H1 (cell line): ENCODE results near the gene ANKRD53. TPM values are rescaled to one million over a fixed set of nuclear protein-coding genes. Genes with fewer than 3 reads are reported as not detected.

Experiments
- CTCF ChIA-PET: fragments of 300-600 bp; sonication (Branson Sonifier 250); formaldehyde crosslinking; loops from one replicate; lab custom pipeline; 2021; ENCODE audit not compliant: partially characterized antibody; lab: Charles Lee
- POLR2A ChIA-PET: fragments of 300-600 bp; sonication (Branson Sonifier 250); formaldehyde crosslinking; loops from one replicate; lab custom pipeline; 2021; ENCODE audit warnings: inconsistent platforms; ENCODE audit not compliant: partially characterized antibody; lab: Charles Lee
- DNase-seq, 2 experiments: peaks; one replicate each; pipeline versions ENCODE4 v3.0.0 to v3.0.0-alpha.2; 2010 to 2022; ENCODE audit warnings: low spot score in 2 of 2, low read depth in 1 of 2, mixed read lengths in 1 of 2
- FAIRE-seq: peaks from 2 replicates; lab custom pipeline; 2011; peaks lifted over from hg19 to GRCh38; lab: Jason Lieb, UNC
- H2AFZ ChIP-seq: 2 replicates; pipeline ENCODE4 v1.8.1; 2012; ENCODE audit warnings: low read length, inconsistent platforms
- H2AK5ac ChIP-seq: 2 replicates; pipeline ENCODE4 v1.6.1; 2013; ENCODE audit warnings: low read depth, low read length
- H2BK120ac ChIP-seq: replicated peaks from 2 replicates; pipeline ENCODE3; 2013; ENCODE audit warnings: low read depth, low read length, inconsistent platforms
- H2BK12ac ChIP-seq: 2 replicates; pipeline ENCODE4 v1.6.1; 2013; ENCODE audit warnings: low read depth, low read length
- H2BK15ac ChIP-seq: 2 replicates; pipeline ENCODE4 v1.6.1; 2013; ENCODE audit warnings: low read length
- H2BK20ac ChIP-seq: 2 replicates; pipeline ENCODE4 v1.6.1; 2013; ENCODE audit warnings: low read length
- H2BK5ac ChIP-seq: 2 replicates; pipeline ENCODE4 v1.6.1; 2013; ENCODE audit warnings: low read depth, low read length
- H3K14ac ChIP-seq: 2 replicates; pipeline ENCODE4 v1.6.1; 2013; ENCODE audit warnings: inconsistent platforms; ENCODE audit not compliant: insufficient read length
- H3K18ac ChIP-seq: 2 replicates; pipeline ENCODE4 v1.6.1; 2013; ENCODE audit warnings: low read length; ENCODE audit errors: extremely low read depth
- H3K23ac ChIP-seq: 2 replicates; pipeline ENCODE4 v1.6.1; 2013; ENCODE audit warnings: inconsistent platforms; ENCODE audit not compliant: insufficient read length
- H3K23me2 ChIP-seq: 2 replicates; pipeline ENCODE4 v1.6.1; 2013; ENCODE audit warnings: low read depth, low read length
- H3K27ac ChIP-seq: 2 replicates; pipeline ENCODE4 v1.6.1; 2011; ENCODE audit warnings: low read depth, low read length, inconsistent platforms
- H3K27me3 ChIP-seq, 4 experiments: replicated peaks in 1 of 4; 1 replicate in 1 of 4; 2 replicates in 3 of 4; pipeline versions ENCODE4 v1.6.1 to v1.8.1; 2011 to 2013; ENCODE audit warnings: low read length in 3 of 4, mild to moderate bottlenecking in 3 of 4, inconsistent platforms in 2 of 4, mixed read lengths in 2 of 4, moderate library complexity in 1 of 4; ENCODE audit not compliant: control insufficient read depth in 3 of 4, insufficient read depth in 3 of 4; ENCODE audit errors: extremely low read depth in 1 of 4
- H3K36me3 ChIP-seq, 4 experiments: 2 replicates each; pipeline versions ENCODE4 v1.6.1 to v1.8.1; 2011 to 2013; ENCODE audit warnings: mild to moderate bottlenecking in 4 of 4, low read length in 3 of 4, moderate library complexity in 2 of 4, control low read depth in 1 of 4, inconsistent platforms in 1 of 4; ENCODE audit not compliant: insufficient read depth in 4 of 4, control insufficient read depth in 2 of 4
- H3K4ac ChIP-seq: replicated peaks from 2 replicates; pipeline ENCODE3; 2013; ENCODE audit warnings: low read length, low read depth, mixed read lengths, inconsistent platforms; ENCODE audit not compliant: insufficient read length
- H3K4me1 ChIP-seq, 4 experiments: replicated peaks in 1 of 4; 1 replicate in 1 of 4; 2 replicates in 3 of 4; pipeline versions ENCODE4 v1.6.1 to v1.8.1; 2011 to 2013; ENCODE audit warnings: low read length in 3 of 4, inconsistent platforms in 2 of 4, mixed read lengths in 1 of 4; ENCODE audit not compliant: insufficient read depth in 4 of 4, control insufficient read depth in 3 of 4
- H3K4me2 ChIP-seq, 2 experiments: 2 replicates each; pipeline versions ENCODE4 v1.6.1 to v1.8.1; 2011 to 2013; ENCODE audit warnings: low read depth in 2 of 2, low read length in 2 of 2, control low read depth in 1 of 2, inconsistent platforms in 1 of 2, mild to moderate bottlenecking in 1 of 2; ENCODE audit not compliant: insufficient read depth in 1 of 2
- H3K4me3 ChIP-seq, 4 experiments: fragments of 200-600, 300-600 bp in 1 of 4; sonication (generic), shearing (Covaris generic), sonication (Bioruptor Twin) in 1 of 4; 2 replicates each; pipeline versions ENCODE4 v1.5.1 to v1.8.1; 2011 to 2016; ENCODE audit warnings: low read length in 4 of 4, low read depth in 3 of 4, control low read depth in 2 of 4, inconsistent platforms in 2 of 4, mild to moderate bottlenecking in 2 of 4, mixed read lengths in 1 of 4, moderate library complexity in 1 of 4; ENCODE audit not compliant: insufficient read depth in 2 of 4; ENCODE audit errors: extremely low read depth in 1 of 4
- H3K56ac ChIP-seq: replicated peaks from 2 replicates; pipeline ENCODE3; 2013; ENCODE audit warnings: low read depth, mild to moderate bottlenecking, mixed read lengths, low read length, inconsistent platforms; ENCODE audit not compliant: insufficient read length
- H3K79me1 ChIP-seq: 2 replicates; pipeline ENCODE4 v1.6.1; 2013; ENCODE audit warnings: low read depth, low read length, control low read depth
- H3K79me2 ChIP-seq, 2 experiments: 2 replicates each; pipeline versions ENCODE4 v1.6.1 to v1.8.1; 2012 to 2013; ENCODE audit warnings: low read length in 2 of 2, mild to moderate bottlenecking in 2 of 2, inconsistent platforms in 1 of 2; ENCODE audit not compliant: insufficient read depth in 2 of 2, control insufficient read depth in 1 of 2
- H3K9ac ChIP-seq, 4 experiments: replicated peaks in 1 of 4; 1 replicate in 1 of 4; 2 replicates in 3 of 4; pipeline versions ENCODE4 v1.6.1 to v1.8.1; 2011 to 2013; ENCODE audit warnings: low read depth in 3 of 4, low read length in 3 of 4, control low read depth in 2 of 4, mild to moderate bottlenecking in 2 of 4, moderate library complexity in 2 of 4, inconsistent platforms in 1 of 4; ENCODE audit errors: extremely low read depth in 1 of 4
- H3K9me3 ChIP-seq, 2 experiments: 2 replicates each; pipeline versions ENCODE4 v1.6.1 to v1.8.1; 2012 to 2013; ENCODE audit warnings: mild to moderate bottlenecking in 2 of 2, moderate library complexity in 2 of 2, control low read depth in 1 of 2, inconsistent platforms in 1 of 2, low read depth in 1 of 2, low read length in 1 of 2, mixed read lengths in 1 of 2; ENCODE audit not compliant: insufficient read depth in 2 of 2
- H4K20me1 ChIP-seq, 2 experiments: replicated peaks in 1 of 2; 2 replicates each; pipeline versions ENCODE3 to v1.8.1; 2011 to 2013; ENCODE audit warnings: inconsistent platforms in 2 of 2, low read length in 2 of 2, mild to moderate bottlenecking in 1 of 2; ENCODE audit not compliant: insufficient read depth in 2 of 2, control insufficient read depth in 1 of 2
- H4K5ac ChIP-seq: 2 replicates; pipeline ENCODE4 v1.6.1; 2013; ENCODE audit warnings: low read length, low read depth, mixed read lengths, inconsistent platforms; ENCODE audit not compliant: insufficient read length
- H4K8ac ChIP-seq: 2 replicates; pipeline ENCODE4 v1.8.0; 2013; ENCODE audit warnings: mild to moderate bottlenecking, moderate library complexity, low read length, inconsistent platforms; ENCODE audit not compliant: insufficient read depth; ENCODE audit errors: extremely low read depth
- H4K91ac ChIP-seq: replicated peaks from 2 replicates; pipeline ENCODE3; 2013; ENCODE audit warnings: low read length, mixed read lengths, inconsistent platforms; ENCODE audit not compliant: insufficient read length
- CTCF ChIP-seq, 3 experiments: IDR thresholded peaks; 1 replicate in 2 of 3; 2 replicates in 1 of 3; pipeline versions ENCODE4 v1.5.1 to v1.6.1; 2011; ENCODE audit warnings: low read length in 3 of 3, mild to moderate bottlenecking in 3 of 3, inconsistent platforms in 2 of 3, low read depth in 1 of 3, moderate library complexity in 1 of 3; ENCODE audit not compliant: insufficient read depth in 1 of 3; ENCODE audit errors: control extremely low read depth in 1 of 3
- KDM5A ChIP-seq: fragments of 200-600 bp; IDR thresholded peaks from 2 replicates; pipeline ENCODE4 v1.7.1; 2012; ENCODE audit warnings: mild to moderate bottlenecking, low read length, inconsistent platforms, mixed read lengths
- RAD21 ChIP-seq, 2 experiments: IDR thresholded peaks in 1 of 2; conservative IDR thresholded peaks in 1 of 2; 2 replicates each; pipeline ENCODE4 v1.6.1; 2011; ENCODE audit warnings: low read depth in 2 of 2, low read length in 2 of 2, improper control_type of control experiment in 1 of 2, inconsistent platforms in 1 of 2, mild to moderate bottlenecking in 1 of 2, moderate library complexity in 1 of 2
- YY1 ChIP-seq: IDR thresholded peaks from 2 replicates; pipeline ENCODE4 v1.6.1; 2011; ENCODE audit warnings: low read depth, mild to moderate bottlenecking, low read length
- WGBS, 2 experiments: shearing (Covaris generic) in 1 of 2; methylation state at CpG; one replicate each; pipeline versions ENCODE4 v1.1.6 to v1.1.7; 2013 to 2015; ENCODE audit warnings: low lambda C conversion rate in 2 of 2, mixed read lengths in 2 of 2, inconsistent platforms in 1 of 2, low coverage in 1 of 2, missing lambda C conversion rate in 1 of 2; ENCODE audit not compliant: insufficient replicate concordance in 2 of 2, insufficient coverage in 1 of 2, insufficient read length in 1 of 2; ENCODE audit errors: extremely low coverage in 1 of 2, missing lambda C conversion rate in 1 of 2; 5-methylcytosine and 5-hydroxymethylcytosine counted together
- polyA plus RNA-seq, 7 experiments: library from polyadenylated mRNA; depleted of rRNA in 3 of 7; stranded (reverse) in 5 of 7; unstranded in 2 of 7; fragments of >200 nt in 5 of 7; fragments of 200-250 nt in 2 of 7; gene quantifications; 1 replicate in 5 of 7; 2 replicates in 1 of 7; 4 replicates in 1 of 7; pipeline versions ENCODE4 v1.2.1 to v1.2.3, GENCODE V29; 2011 to 2013; ENCODE audit warnings: missing spikeins in 2 of 7, mixed read lengths in 2 of 7
- total RNA-seq: library from RNA; stranded (reverse); fragmentation: NEBNext Ultra II Directional; extraction: Animal tissue kit (Norgen Biotek cat#: 25700); gene quantifications from 2 replicates; pipeline ENCODE4 v1.2.1, GENCODE V29; 2021

The ANKRD53 gene
- total and polyA plus RNA-seq, 2 of the 8 experiments (the other 6 are each of a cell fraction or from before 2014, with no cell fraction given), result 0.39 to 0.70 TPM

DNA sequence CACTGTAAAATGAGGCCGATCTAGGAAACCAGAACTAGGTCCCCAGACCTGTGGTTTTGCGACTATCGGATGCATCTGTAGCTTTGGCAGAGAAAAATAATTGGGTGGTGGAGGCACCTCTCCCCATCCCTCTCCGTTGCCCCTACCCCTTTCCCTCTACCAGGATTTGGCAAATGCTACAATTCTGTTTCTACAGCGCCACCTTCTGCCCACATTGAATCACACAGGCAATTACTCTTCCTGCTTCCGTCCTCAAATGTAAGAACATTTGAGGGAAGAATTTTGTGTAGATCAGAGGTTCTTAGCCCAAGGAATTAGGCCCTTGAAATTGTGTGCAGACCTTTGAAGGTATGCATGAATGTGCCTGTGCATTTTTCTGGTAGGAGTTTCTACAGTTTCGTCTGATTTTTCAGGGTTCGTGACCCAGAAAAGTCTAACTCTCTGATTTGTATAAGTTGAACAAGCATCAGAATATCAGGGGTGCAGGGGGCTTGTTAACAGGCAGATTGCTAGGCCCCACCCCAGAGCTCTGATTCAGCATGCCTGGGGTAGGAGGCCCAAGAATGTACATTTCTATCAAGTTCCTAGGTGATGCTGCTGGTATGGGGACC lies 31.5 kb upstream of the ANKRD53 start:
- Histone ChIP-seq H3K4me1 (peaks cover 2 to 17% (median 12%) of the 10 kb centered on the region in 4 experiments), H3K79me1 (no peaks in the 10 kb centered on the region), H2BK15ac (no peak overlapping the region), H4K20me1 (peaks cover 0 to 2% of the 10 kb centered on the region in 2 experiments), H2AK5ac (no peak overlapping the region), H4K8ac (no peak overlapping the region), H3K36me3 (no peaks in the 10 kb centered on the region), H3K4me2 (no peak overlapping the region; a peak in 1 of 4 replicates), H3K23me2 (no peaks in the 10 kb centered on the region; the same call in 1 of the 2 replicates), H3K9ac (no peak overlapping the region), H3K27ac (no peak overlapping the region), H2BK120ac (no peak overlapping the region), H3K4me3 (no peak overlapping the region), H3K79me2 (no peaks in the 10 kb centered on the region), H2BK20ac (no peak overlapping the region), H3K4ac (no peak overlapping the region), H4K5ac (no peak overlapping the region), H3K27me3 (peaks cover 11 to 29% (median 27%) of the 10 kb centered on the region in 4 experiments), H3K56ac (no peak overlapping the region), H2AFZ (no peak overlapping the region), H2BK12ac (no peak overlapping the region), H2BK5ac (no peak overlapping the region), H4K91ac (no peak overlapping the region), H3K14ac (no peak overlapping the region), H3K9me3 (no peaks in the 10 kb centered on the region), H3K18ac (no peak overlapping the region), H3K23ac (no peak overlapping the region)
- CTCF ChIA-PET, result interaction anchor here (0.6 to 22.0 kb wide), 46 partner anchors 12 to 672 kb away, joined by 3 to 513 read pairs (median 4); partner anchors contain the start of genes ANKRD53, ATP6V1B1 and FIGLA
- POLR2A ChIA-PET, result no interaction called here
- FAIRE-seq (peak; percentile 68), DNase-seq (peak in 1 of 2 experiments; percentile 85)
- WGBS, 2 experiments, result 18% methylated on average over 8 of the region's 8 CpGs; no CpG with 5 or more reads in 1 of the 2 experiments
- TF ChIP-seq RAD21 (IDR thresholded peaks at IDR 0.05 in 1 of 2, conservative IDR thresholded peaks at IDR 0.05 in 1 of 2; ENCODE audit: low read depth in 2 of 2, low read length in 2 of 2), result peak; percentile 85 to 88
- TF ChIP-seq KDM5A, result no peak
- TF ChIP-seq CTCF (IDR thresholded peaks at IDR 0.05; ENCODE audit: control extremely low read depth in 1 of 3, insufficient read depth in 1 of 3, low read depth in 1 of 3, low read length in 3 of 3), result peak; percentile 34 to 89 (median 83)
- 0 out of 2 replicates have a peak, but pooled peaks have one; percentile 35 for TF ChIP-seq YY1
